ENCODE data around the gene KPNA4. TPM values are rescaled to one million over a fixed set of nuclear protein-coding genes. Genes with fewer than 3 reads are reported as not detected.

Gene KPNA4
- total and polyA plus RNA-seq, 10 donors, result 8.3 to 50.6 (median 36.0) TPM

DNA sequence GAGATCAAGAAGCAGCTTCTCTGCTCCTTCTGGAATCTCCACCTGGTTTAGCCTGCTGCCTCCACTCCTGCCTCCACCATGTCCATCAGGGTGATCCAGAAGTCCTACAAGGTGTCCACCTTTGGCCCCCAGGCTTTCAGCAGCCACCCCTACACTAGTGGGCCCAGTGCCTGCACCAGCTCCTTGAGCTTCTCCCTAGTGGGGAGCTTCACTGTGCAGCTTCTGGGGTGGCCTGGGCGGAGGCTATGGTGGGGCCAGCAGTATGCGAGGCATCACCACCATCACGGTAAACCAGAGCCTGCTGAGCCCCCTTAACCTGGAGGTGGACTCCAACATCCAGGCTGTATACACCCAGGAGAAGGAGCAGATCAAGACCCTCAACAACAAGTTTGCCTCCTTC is 2.4 kb upstream of the KPNA4 start:
- Histone ChIP-seq H3K4me3 (no peak overlapping the region), H3K27me3 (replicated peaks in 1 of 7) (no peaks in the 10 kb centered on the region), H3K4me1 (peaks cover 10 to 49% (median 30%) of the 10 kb centered on the region in 6 donors), H3K9me3 (peaks cover 0 to 12% (median 0%) of the 10 kb centered on the region in 8 donors), H3K27ac (no peak overlapping the region), H3K36me3 (peaks cover 0 to 17% (median 2%) of the 10 kb centered on the region in 6 donors)
- peak; percentile 77 for DNase-seq
- 96 to 100% (median 98%) methylated on average over 1 to 3 of the region's 3 CpGs for WGBS, 5 donors
- intact Hi-C loops (cut with DNase I; ENCODE audit: low total_unique reads), result loop anchor here (10.0 kb wide), 1 partner anchor 187 kb away; the partner anchor contains the start of gene PPM1L
- TF ChIP-seq, protein P1, sequence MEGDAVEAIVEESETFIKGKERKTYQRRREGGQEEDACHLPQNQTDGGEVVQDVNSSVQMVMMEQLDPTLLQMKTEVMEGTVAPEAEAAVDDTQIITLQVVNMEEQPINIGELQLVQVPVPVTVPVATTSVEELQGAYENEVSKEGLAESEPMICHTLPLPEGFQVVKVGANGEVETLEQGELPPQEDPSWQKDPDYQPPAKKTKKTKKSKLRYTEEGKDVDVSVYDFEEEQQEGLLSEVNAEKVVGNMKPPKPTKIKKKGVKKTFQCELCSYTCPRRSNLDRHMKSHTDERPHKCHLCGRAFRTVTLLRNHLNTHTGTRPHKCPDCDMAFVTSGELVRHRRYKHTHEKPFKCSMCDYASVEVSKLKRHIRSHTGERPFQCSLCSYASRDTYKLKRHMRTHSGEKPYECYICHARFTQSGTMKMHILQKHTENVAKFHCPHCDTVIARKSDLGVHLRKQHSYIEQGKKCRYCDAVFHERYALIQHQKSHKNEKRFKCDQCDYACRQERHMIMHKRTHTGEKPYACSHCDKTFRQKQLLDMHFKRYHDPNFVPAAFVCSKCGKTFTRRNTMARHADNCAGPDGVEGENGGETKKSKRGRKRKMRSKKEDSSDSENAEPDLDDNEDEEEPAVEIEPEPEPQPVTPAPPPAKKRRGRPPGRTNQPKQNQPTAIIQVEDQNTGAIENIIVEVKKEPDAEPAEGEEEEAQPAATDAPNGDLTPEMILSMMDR (IDR thresholded peaks at IDR 0.05 in 8 of 11, conservative IDR thresholded peaks at IDR 0.05 in 3 of 11), result no peak
- TF ChIP-seq POLR2AphosphoS5 (IDR thresholded peaks at IDR 0.05), result no peak

DNA sequence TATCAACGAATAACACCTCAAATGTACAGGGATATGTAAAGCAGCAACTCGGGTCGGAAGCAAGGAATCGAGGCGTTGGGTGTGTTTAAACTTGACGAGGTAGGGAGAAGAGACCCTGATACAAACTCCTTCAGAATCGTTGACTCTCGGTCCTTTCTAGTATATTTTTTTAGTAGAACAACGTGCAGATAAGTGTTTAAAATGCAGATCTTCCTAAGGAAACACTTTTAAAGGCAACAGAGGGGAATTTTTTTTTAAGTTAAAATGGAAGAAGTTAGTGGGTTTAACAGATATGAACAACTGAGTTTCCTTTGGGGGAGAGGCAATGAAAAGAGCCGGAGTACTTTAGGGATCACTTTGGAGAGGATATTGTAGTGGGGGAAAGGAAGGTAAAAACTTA is 1.1 kb upstream of the KPNA4 start:
- peaks cover 13 to 61% (median 43%) of the 10 kb centered on the region in 6 donors for H3K4me1 ChIP-seq
- DNase-seq, result no peak
- intact Hi-C loops (cut with DNase I; ENCODE audit: low total_unique reads), result loop anchor here (10.0 kb wide), 1 partner anchor 188 kb away; the partner anchor contains the start of gene PPM1L
- TF ChIP-seq POLR2A (IDR thresholded peaks at IDR 0.05) (no peak), POLR2AphosphoS5 (IDR thresholded peaks at IDR 0.05) (no peak)
- TF ChIP-seq, protein P1 (IDR thresholded peaks at IDR 0.05 in 8 of 11, conservative IDR thresholded peaks at IDR 0.05 in 3 of 11), result no peak
- peak overlapping the region; percentile 5 to 99 (median 99) for H3K27ac ChIP-seq
- 22 to 44% (median 37%) methylated on average over 10 of the region's 10 CpGs for WGBS, 5 donors
- peaks cover 0 to 12% (median 0%) of the 10 kb centered on the region in 8 donors for H3K9me3 ChIP-seq
- H3K36me3 ChIP-seq, result peaks cover 0 to 17% (median 2%) of the 10 kb centered on the region in 6 donors
- no peaks in the 10 kb centered on the region for H3K27me3 ChIP-seq (replicated peaks in 1 of 7)
- H3K4me3 ChIP-seq, result peak overlapping the region; percentile 65 to 92 (median 74)

DNA sequence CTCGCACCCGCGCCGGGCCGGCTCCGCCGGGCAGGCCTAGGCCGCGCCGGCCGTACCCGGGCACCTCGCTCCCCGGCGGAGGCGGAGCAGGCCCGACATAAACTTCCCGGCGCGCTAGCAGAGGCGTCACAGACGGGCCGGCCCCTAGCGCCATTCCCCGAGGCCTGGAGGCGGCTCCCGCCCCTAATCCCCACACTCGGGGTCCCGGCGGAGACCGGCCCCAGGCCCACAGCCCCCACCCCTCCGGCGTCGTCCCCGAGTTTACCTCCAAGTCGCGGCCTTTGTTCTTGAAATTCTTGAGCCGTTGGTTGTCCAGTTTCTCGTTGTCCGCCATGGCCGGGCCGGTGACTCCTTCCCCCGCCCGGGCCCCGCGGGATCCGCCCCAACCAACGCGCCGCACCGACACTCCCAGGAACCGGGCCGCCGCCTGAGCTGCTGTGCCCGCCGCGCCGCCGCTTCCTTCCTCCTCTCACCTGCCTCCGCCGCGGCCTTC is 376 bp downstream of the KPNA4 start:
- Histone ChIP-seq H3K4me3 (peak overlapping the region; percentile 65 to 92 (median 74)), H3K27me3 (replicated peaks in 1 of 7) (no peaks in the 10 kb centered on the region), H3K9me3 (peaks cover 0 to 12% (median 0%) of the 10 kb centered on the region in 8 donors), H3K4me1 (peaks cover 21 to 70% (median 54%) of the 10 kb centered on the region in 6 donors), H3K36me3 (peaks cover 0 to 17% (median 2%) of the 10 kb centered on the region in 6 donors), H3K27ac (peak overlapping the region; percentile 91 to 99 (median 99))
- TF ChIP-seq POLR2A (IDR thresholded peaks at IDR 0.05), result no peak
- no peak for TF ChIP-seq POLR2AphosphoS5 (IDR thresholded peaks at IDR 0.05)
- TF ChIP-seq, protein P1 (IDR thresholded peaks at IDR 0.05 in 8 of 11, conservative IDR thresholded peaks at IDR 0.05 in 3 of 11), result no peak
- intact Hi-C loops (cut with DNase I; ENCODE audit: low total_unique reads), result loop anchor here (10.0 kb wide), 1 partner anchor 190 kb away; the partner anchor contains the start of gene PPM1L
- DNase-seq, result peak; percentile 95
- WGBS, 5 donors, result 0 to 1% (median 0%) methylated on average over 22 to 62 of the region's 62 CpGs

DNA sequence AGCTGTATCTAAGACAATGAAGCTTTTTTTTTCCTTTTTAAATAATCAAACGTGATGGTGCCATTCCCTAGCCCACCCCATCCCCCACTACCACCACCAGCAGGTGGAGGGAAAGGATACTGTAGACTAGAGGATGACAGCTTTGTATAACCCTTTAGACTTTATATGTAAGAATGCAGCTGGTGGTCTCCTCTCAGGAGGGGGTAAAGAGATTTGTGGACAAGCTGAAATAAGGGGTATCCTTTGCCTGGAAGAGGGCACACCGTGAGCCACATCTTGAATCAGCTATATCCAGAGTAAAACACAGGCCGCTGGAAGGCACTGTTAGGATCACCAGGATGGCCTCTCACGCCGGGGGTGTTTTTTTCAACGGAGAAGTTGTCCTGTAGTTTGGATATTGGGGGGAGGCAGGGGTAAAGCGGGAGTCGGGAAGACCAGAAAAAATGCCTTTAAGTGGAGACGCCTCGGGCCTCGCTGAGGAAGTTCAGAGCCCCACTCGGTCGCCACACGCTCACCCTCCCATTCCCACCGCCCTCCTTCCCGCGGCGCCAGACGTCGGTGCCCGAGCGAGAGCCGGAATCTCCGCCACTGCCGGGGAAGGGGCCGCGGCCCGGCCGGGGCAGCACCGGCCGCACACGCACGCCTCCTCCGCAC is 986 bp downstream of the KPNA4 start:
- TF ChIP-seq POLR2A (IDR thresholded peaks at IDR 0.05), result no peak
- TF ChIP-seq, protein P1 (IDR thresholded peaks at IDR 0.05 in 8 of 11, conservative IDR thresholded peaks at IDR 0.05 in 3 of 11), result no peak
- no peak for TF ChIP-seq POLR2AphosphoS5 (IDR thresholded peaks at IDR 0.05)
- H3K27me3 ChIP-seq (replicated peaks in 1 of 7), result no peaks in the 10 kb centered on the region
- H3K27ac ChIP-seq, result peak overlapping the region in 7 of 8 donors; percentile 96 to 99 (median 99)
- H3K4me1 ChIP-seq, result peaks cover 26 to 72% (median 60%) of the 10 kb centered on the region in 6 donors
- DNase-seq, result no peak
- intact Hi-C loops (cut with DNase I; ENCODE audit: low total_unique reads), result loop anchor here (10.0 kb wide), 1 partner anchor 190 kb away; the partner anchor contains the start of gene PPM1L
- peaks cover 0 to 17% (median 2%) of the 10 kb centered on the region in 6 donors for H3K36me3 ChIP-seq
- peaks cover 0 to 12% (median 0%) of the 10 kb centered on the region in 8 donors for H3K9me3 ChIP-seq
- H3K4me3 ChIP-seq, result peak overlapping the region; percentile 65 to 92 (median 74)
- WGBS, 5 donors, result 0 to 2% (median 0%) methylated on average over 14 to 34 of the region's 34 CpGs

All from spleen (tissue), 11 donors.